SK-N-SH treated with all-trans-retinoic acid at 6 μM for 48 hours (cell line): Measurements from ENCODE around the gene RHO.
"Not testable (repeated sequence)": the region's sequence is repeated elsewhere in the genome, so short reads cannot be mapped to it uniquely, and the experiment has no call there.

Source experiments
- ATAC-seq: fragments of 200-7000 bp; cut with Tn5 transposase; 3 replicates; pipeline ENCODE4 v1.9.1; 2020; ENCODE audit warnings: mild to moderate bottlenecking, moderate library complexity
- ARNTL ChIP-seq: fragments of 450-650 bp; formaldehyde crosslinking; IDR thresholded peaks from 2 replicates; pipeline ENCODE4 v1.5.0; 2020; ENCODE audit warnings: low read depth, mild to moderate bottlenecking, moderate library complexity, borderline replicate concordance
- CREB5 ChIP-seq: fragments of 250-450 bp; sonication (Bioruptor Pico); IDR thresholded peaks from 2 replicates; pipeline ENCODE4 v1.5.1; 2020; ENCODE audit warnings: low read depth, mild to moderate bottlenecking, moderate library complexity
- CSDC2 ChIP-seq: fragments of 250-450 bp; sonication (Bioruptor Pico); IDR thresholded peaks from 2 replicates; pipeline ENCODE4 v1.5.0; 2020; ENCODE audit warnings: mild to moderate bottlenecking, moderate library complexity
- CSRNP3 ChIP-seq: fragments of 250-450 bp; sonication (Bioruptor Pico); IDR thresholded peaks from 2 replicates; pipeline ENCODE4 v1.5.1; 2021; ENCODE audit warnings: mild to moderate bottlenecking, moderate library complexity
- ESRRG ChIP-seq: fragments of 250-450 bp; sonication (Bioruptor Pico); IDR thresholded peaks from 2 replicates; pipeline ENCODE4 v1.6.1; 2021; ENCODE audit warnings: mild to moderate bottlenecking
- GLIS3 ChIP-seq: fragments of 250-450 bp; sonication (Bioruptor Pico); IDR thresholded peaks from 2 replicates; pipeline ENCODE4 v1.5.0; 2020; ENCODE audit warnings: mild to moderate bottlenecking, moderate library complexity
- ISL1 ChIP-seq: fragments of 250-450 bp; sonication (Bioruptor Pico); IDR thresholded peaks from 2 replicates; pipeline ENCODE4 v2.1.2; 2022; ENCODE audit warnings: mild to moderate bottlenecking, moderate library complexity
- OSR1 ChIP-seq: fragments of 250-450 bp; sonication (Bioruptor Pico); IDR thresholded peaks from 2 replicates; pipeline ENCODE4 v1.8.0; 2022; ENCODE audit warnings: moderate library complexity, mild to moderate bottlenecking, inconsistent platforms
- PATZ1 ChIP-seq: fragments of 250-450 bp; sonication (Bioruptor Pico); IDR thresholded peaks from 2 replicates; pipeline ENCODE4 v1.8.0; 2020; ENCODE audit warnings: mild to moderate bottlenecking, moderate library complexity, borderline replicate concordance
- POU6F1 ChIP-seq: fragments of 250-450 bp; sonication (Bioruptor Pico); IDR thresholded peaks from 2 replicates; pipeline ENCODE4 v1.8.0; 2021; ENCODE audit warnings: low read depth, mild to moderate bottlenecking, moderate library complexity, borderline replicate concordance
- PPARA ChIP-seq: fragments of 250-450 bp; sonication (Bioruptor Pico); IDR thresholded peaks from 2 replicates; pipeline ENCODE4 v1.5.0; 2020; ENCODE audit warnings: mild to moderate bottlenecking, borderline replicate concordance
- RARB ChIP-seq: fragments of 250-450 bp; sonication (Bioruptor Pico); IDR thresholded peaks from 2 replicates; pipeline ENCODE4 v1.8.0; 2021; ENCODE audit warnings: mild to moderate bottlenecking, moderate library complexity
- SNAI2 ChIP-seq: fragments of 250-450 bp; sonication (Bioruptor Pico); IDR thresholded peaks from 2 replicates; pipeline ENCODE4 v1.5.0; 2020; ENCODE audit warnings: mild to moderate bottlenecking, moderate library complexity
- TOX ChIP-seq: fragments of 250-450 bp; sonication (Bioruptor Pico); IDR thresholded peaks from 2 replicates; pipeline ENCODE4 v1.8.0; 2021; ENCODE audit warnings: mild to moderate bottlenecking, moderate library complexity, borderline replicate concordance
- ZC3H10 ChIP-seq: fragments of 250-450 bp; sonication (Bioruptor Pico); IDR thresholded peaks from 2 replicates; pipeline ENCODE4 v1.5.1; 2021; ENCODE audit warnings: mild to moderate bottlenecking, moderate library complexity
- ZFP3 ChIP-seq: fragments of 250-450 bp; sonication (Bioruptor Pico); IDR thresholded peaks from 2 replicates; pipeline ENCODE4 v1.5.0; 2020; ENCODE audit warnings: mild to moderate bottlenecking, moderate library complexity
- ZFP30 ChIP-seq: fragments of 450-650 bp; formaldehyde crosslinking; IDR thresholded peaks from 2 replicates; pipeline ENCODE4 v1.5.0; 2022; ENCODE audit warnings: mild to moderate bottlenecking, moderate library complexity
- ZNF565 ChIP-seq: fragments of 450-650 bp; formaldehyde crosslinking; conservative IDR thresholded peaks from 2 replicates; pipeline ENCODE4 v1.5.0; 2020; ENCODE audit warnings: low read depth, mild to moderate bottlenecking, moderate library complexity
- ZNF70 ChIP-seq: fragments of 450-650 bp; formaldehyde crosslinking; IDR thresholded peaks from 2 replicates; pipeline ENCODE4 v1.5.0; 2020; ENCODE audit warnings: mild to moderate bottlenecking, moderate library complexity
- ZNF8 ChIP-seq: fragments of 450-650 bp; formaldehyde crosslinking; IDR thresholded peaks from 2 replicates; pipeline ENCODE4 v1.5.0; 2020; ENCODE audit warnings: mild to moderate bottlenecking, moderate library complexity

RHO gene

GRCh38 chr3:129482721-129483120 is 45.7 kb upstream of the RHO start:
- TF ChIP-seq ARNTL (CRISPR knock-in tag): no peak
- no peak for TF ChIP-seq ZNF8 (CRISPR knock-in tag)
- no peak for TF ChIP-seq TOX (CRISPR knock-in tag)
- no peak for TF ChIP-seq ESRRG (CRISPR knock-in tag)
- TF ChIP-seq GLIS3 (CRISPR knock-in tag): no peak
- TF ChIP-seq OSR1 (CRISPR knock-in tag): no peak
- TF ChIP-seq POU6F1: no peak
- no peak for TF ChIP-seq CREB5
- no peak for TF ChIP-seq PPARA (CRISPR knock-in tag)
- TF ChIP-seq SNAI2 (CRISPR knock-in tag): no peak
- ATAC-seq: no peak

- TF ChIP-seq OSR1 (CRISPR knock-in tag) (no peak), ZNF70 (CRISPR knock-in tag) (no peak), ZNF565 (CRISPR knock-in tag) (no peak), CSDC2 (CRISPR knock-in tag) (no peak), ZFP3 (CRISPR knock-in tag) (no peak), POU6F1 (no peak), TOX (CRISPR knock-in tag) (no peak), ESRRG (CRISPR knock-in tag) (no peak), PATZ1 (CRISPR knock-in tag) (no peak), RARB (CRISPR knock-in tag) (no peak)
- no peak for ATAC-seq
Measured at GRCh38 chr3:129483870-129484269, 44.6 kb upstream of the RHO start.

- ATAC-seq: not testable (repeated sequence)
Measured at GRCh38 chr3:129485146-129485545, 43.3 kb upstream of the RHO start.

- TF ChIP-seq ISL1 (CRISPR knock-in tag) (no peak), SNAI2 (CRISPR knock-in tag) (no peak), CREB5 (no peak), ZNF70 (CRISPR knock-in tag) (no peak), ARNTL (CRISPR knock-in tag) (no peak), ZC3H10 (CRISPR knock-in tag) (no peak)
- no peak for ATAC-seq
Measured at GRCh38 chr3:129485721-129486663, 42.4 kb upstream of the RHO start.

GRCh38 chr3:129486664-129487035 is 41.8 kb upstream of the RHO start:
- ATAC-seq: no peak
- TF ChIP-seq ISL1 (CRISPR knock-in tag) (no peak), CREB5 (no peak), OSR1 (CRISPR knock-in tag) (no peak), CSRNP3 (no peak), RARB (CRISPR knock-in tag) (no peak), ZNF8 (CRISPR knock-in tag) (no peak), ZC3H10 (CRISPR knock-in tag) (no peak), ZNF70 (CRISPR knock-in tag) (no peak), ZFP30 (CRISPR knock-in tag) (no peak), ZFP3 (CRISPR knock-in tag) (no peak)
